B cell (primary cell): Measurements from ENCODE around the gene DHDDS.

Experiments
- CTCF ChIP-seq: fragments of 200-600 bp; IDR thresholded peaks from one replicate; pipeline ENCODE4 v1.8.0; 2022; ENCODE audit warnings: antibody characterized with exemption, mild to moderate bottlenecking
- EZH2 ChIP-seq: IDR thresholded peaks from 2 replicates; pipeline ENCODE4 v1.6.1; 2012; ENCODE audit warnings: borderline replicate concordance, low read depth, mild to moderate bottlenecking, moderate library complexity, low read length; ENCODE audit not compliant: insufficient read depth, poor library complexity, severe bottlenecking

- no peak for TF ChIP-seq CTCF
- TF ChIP-seq EZH2: no peak
Measured at GRCh38 chr1:26401891-26402290, 30.2 kb upstream of the DHDDS start.
